Measurements from ENCODE around the gene UGGT2. TPM values are rescaled to one million over a fixed set of nuclear protein-coding genes. Genes with fewer than 3 reads are reported as not detected.

UGGT2 gene
- total RNA-seq, 1 experiment from 2014 or later, result 34.5 TPM

DNA sequence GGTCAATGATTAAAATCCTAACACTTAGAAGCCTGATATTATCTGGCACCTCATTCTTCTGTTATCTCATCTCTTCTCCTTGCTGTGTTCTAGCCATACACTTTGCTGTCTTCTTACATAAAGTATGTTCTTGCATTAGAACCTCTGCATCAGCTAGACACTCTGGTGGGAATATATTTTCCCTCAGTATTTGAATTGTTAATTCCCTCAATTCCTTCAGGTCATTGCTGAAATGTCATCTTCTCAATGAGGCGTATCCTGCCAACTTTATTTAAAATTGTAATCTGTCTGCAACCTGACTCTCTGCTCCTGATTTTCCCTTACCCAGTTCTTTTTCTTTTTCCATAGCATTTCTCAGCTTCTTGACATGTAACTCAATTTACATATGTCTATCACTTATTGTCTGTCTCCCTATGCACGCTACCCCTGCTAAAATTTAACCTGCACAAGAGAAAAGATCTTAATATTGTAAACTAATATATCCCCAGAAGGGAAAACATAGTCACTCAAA is 138.2 kb downstream of the UGGT2 start:
- no peak overlapping the region for H2AK5ac ChIP-seq (ENCODE audit: insufficient read length, low read length)
- Mint-ChIP-seq H3K4me3 (no peak overlapping the region), H3K27ac (no peak overlapping the region), H3K9me3 (peaks cover 11 to 14% of the 10 kb centered on the region in 2 experiments; a peak in 4 of 5 replicates), H3K36me3 (ENCODE audit: insufficient read depth in 1 of 3, low read depth in 3 of 3) (peaks cover 42 to 63% (median 54%) of the 10 kb centered on the region in 3 experiments), H3K4me1 (peaks cover 3 to 5% of the 10 kb centered on the region in 2 experiments; a peak in 2 of 4 replicates), H3K27me3 (ENCODE audit: low read depth) (no peaks in the 10 kb centered on the region)
- H3K4ac ChIP-seq (ENCODE audit: low read depth, low read length), result no peak overlapping the region
- no peak overlapping the region for H4K5ac ChIP-seq (ENCODE audit: insufficient read length, low read depth, low read length)
- H3K18ac ChIP-seq (ENCODE audit: insufficient read length, low read depth, low read length), result no peak overlapping the region
- H2BK20ac ChIP-seq (ENCODE audit: low read depth, low read length, poor library complexity, severe bottlenecking), result no peak overlapping the region
- no peaks in the 10 kb centered on the region for H4K20me1 ChIP-seq (ENCODE audit: control insufficient read depth, insufficient read depth, insufficient read length)
- no CpG with 5 or more reads among the region's 2 CpGs for WGBS (ENCODE audit: extremely low coverage, insufficient read length, low lambda C conversion rate)
- H2BK120ac ChIP-seq (ENCODE audit: low read depth, low read length, poor library complexity, severe bottlenecking), result no peak overlapping the region
- H3T11ph ChIP-seq (ENCODE audit: low read length), result no peak overlapping the region
- no peak overlapping the region for H3K23ac ChIP-seq (ENCODE audit: insufficient read length, low read depth, low read length)
- TF ChIP-seq, protein P1, sequence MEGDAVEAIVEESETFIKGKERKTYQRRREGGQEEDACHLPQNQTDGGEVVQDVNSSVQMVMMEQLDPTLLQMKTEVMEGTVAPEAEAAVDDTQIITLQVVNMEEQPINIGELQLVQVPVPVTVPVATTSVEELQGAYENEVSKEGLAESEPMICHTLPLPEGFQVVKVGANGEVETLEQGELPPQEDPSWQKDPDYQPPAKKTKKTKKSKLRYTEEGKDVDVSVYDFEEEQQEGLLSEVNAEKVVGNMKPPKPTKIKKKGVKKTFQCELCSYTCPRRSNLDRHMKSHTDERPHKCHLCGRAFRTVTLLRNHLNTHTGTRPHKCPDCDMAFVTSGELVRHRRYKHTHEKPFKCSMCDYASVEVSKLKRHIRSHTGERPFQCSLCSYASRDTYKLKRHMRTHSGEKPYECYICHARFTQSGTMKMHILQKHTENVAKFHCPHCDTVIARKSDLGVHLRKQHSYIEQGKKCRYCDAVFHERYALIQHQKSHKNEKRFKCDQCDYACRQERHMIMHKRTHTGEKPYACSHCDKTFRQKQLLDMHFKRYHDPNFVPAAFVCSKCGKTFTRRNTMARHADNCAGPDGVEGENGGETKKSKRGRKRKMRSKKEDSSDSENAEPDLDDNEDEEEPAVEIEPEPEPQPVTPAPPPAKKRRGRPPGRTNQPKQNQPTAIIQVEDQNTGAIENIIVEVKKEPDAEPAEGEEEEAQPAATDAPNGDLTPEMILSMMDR (conservative IDR thresholded peaks at IDR 0.05), result no peak
- no peak overlapping the region for H3K9ac ChIP-seq (ENCODE audit: extremely low read depth, insufficient read length, low read length)
- no peaks in the 10 kb centered on the region for H3K79me1 ChIP-seq (ENCODE audit: insufficient read depth, low read depth, low read length, poor library complexity, severe bottlenecking)
- no peaks in the 10 kb centered on the region for H3K27me3 ChIP-seq (ENCODE audit: insufficient read depth, low read length)
- no peak for DNase-seq
- no peak overlapping the region for H3K56ac ChIP-seq (ENCODE audit: insufficient read length, low read depth, low read length)
- no peak overlapping the region for H4K8ac ChIP-seq (replicated peaks; ENCODE audit: insufficient read length, low read depth, low read length)
- H3K4me2 ChIP-seq (ENCODE audit: insufficient read depth, insufficient read length, low read length), result no peak overlapping the region
- no peaks in the 10 kb centered on the region for H3K4me1 ChIP-seq (ENCODE audit: insufficient read depth, low read length)
- no peak overlapping the region for H2BK15ac ChIP-seq (ENCODE audit: low read depth, low read length)
- H2BK5ac ChIP-seq (ENCODE audit: insufficient read length, low read length), result no peak overlapping the region
- no peaks in the 10 kb centered on the region for H3K9me3 ChIP-seq (ENCODE audit: control insufficient read depth, low read depth, low read length)
- H3K27ac ChIP-seq (ENCODE audit: insufficient read length, low read depth, low read length), result no peak overlapping the region
- H4K91ac ChIP-seq (ENCODE audit: insufficient read length, low read depth, low read length), result no peak overlapping the region
- no peak overlapping the region for H2AFZ ChIP-seq (ENCODE audit: low read length)
- no peak overlapping the region for H3K14ac ChIP-seq (ENCODE audit: insufficient read depth, low read length)
- no peaks in the 10 kb centered on the region for H3K23me2 ChIP-seq (ENCODE audit: insufficient read length, low read depth, low read length, poor library complexity, severe bottlenecking)
- H3K79me2 ChIP-seq (ENCODE audit: insufficient read depth, low read length), result no peaks in the 10 kb centered on the region
- H2BK12ac ChIP-seq (ENCODE audit: insufficient read length, low read depth, low read length), result no peak overlapping the region
